HepG2 (cell line): ENCODE results near the gene SPTA1. TPM values are rescaled to one million over a fixed set of nuclear protein-coding genes. Genes with fewer than 3 reads are reported as not detected.

Experiments used
- ATAC-seq: fragments of 200-7000 bp; cut with Tn5 transposase; 3 replicates; pipeline ENCODE4 v1.9.1; 2020; ENCODE audit warnings: mild to moderate bottlenecking, moderate library complexity
- BruUV-seq: library from RNA; stranded (reverse); fragments of 400-500 nt; replicated peaks from 2 replicates; lab custom pipeline; 2021; lab: Mats Ljungman, UMichigan
- CTCF ChIA-PET: fragments of 300-600 bp; formaldehyde crosslinking; extraction: SDS; loops from one replicate; lab custom pipeline; 2021; ENCODE audit warnings: low total read pairs, inconsistent platforms, low intra/inter-chr PET ratio; lab: Yijun Ruan, JAX
- POLR2A ChIA-PET: fragments of 350-600 bp; sonication (Branson Sonifier 250); formaldehyde crosslinking; loops from one replicate; lab custom pipeline; 2020; ENCODE audit warnings: antibody characterized with exemption, inconsistent platforms; lab: Yijun Ruan, JAX
- DNase-seq: peaks from one replicate; pipeline ENCODE4 v3.0.0-alpha.2; 2015; ENCODE audit warnings: low spot score
- FAIRE-seq: peaks from 3 replicates; lab custom pipeline; 2011; peaks lifted over from hg19 to GRCh38; lab: Jason Lieb, UNC
- H2AFZ ChIP-seq: one replicate; pipeline ENCODE4 v1.6.1; 2011; ENCODE audit warnings: low read length, inconsistent platforms
- H3K27ac ChIP-seq: fragments of 300-600 bp; 3 replicates; pipeline ENCODE4 v1.8.0; 2011; ENCODE audit warnings: mixed run types, mild to moderate bottlenecking, mixed read lengths, low read length, inconsistent platforms; ENCODE audit not compliant: insufficient read depth; ENCODE audit errors: extremely low read length
- H3K27me3 ChIP-seq, 2 experiments: fragments of 200-600 bp in 1 of 2; 2 replicates in 1 of 2; 3 replicates in 1 of 2; pipeline versions ENCODE4 v1.6.0 to v1.8.0; 2011; ENCODE audit warnings: low read length in 2 of 2, mild to moderate bottlenecking in 2 of 2, moderate library complexity in 2 of 2, inconsistent platforms in 1 of 2; ENCODE audit not compliant: insufficient read depth in 2 of 2, control insufficient read depth in 1 of 2
- H3K36me3 ChIP-seq, 2 experiments: fragments of 200-600 bp in 1 of 2; replicated peaks in 1 of 2; 2 replicates in 1 of 2; 3 replicates in 1 of 2; pipeline versions ENCODE4 v1.5.1 to v1.8.0; 2011; ENCODE audit warnings: low read length in 2 of 2, inconsistent platforms in 1 of 2; ENCODE audit not compliant: insufficient read depth in 2 of 2, control insufficient read depth in 1 of 2
- H3K4me1 ChIP-seq: 2 replicates; pipeline ENCODE4 v1.5.1; 2012; ENCODE audit warnings: low read length, inconsistent platforms; ENCODE audit not compliant: insufficient read depth
- H3K4me2 ChIP-seq: 2 replicates; pipeline ENCODE4 v1.6.0; 2011; ENCODE audit warnings: low read depth, low read length, inconsistent platforms
- H3K4me3 ChIP-seq, 3 experiments: fragments of 200-600 bp in 1 of 3; sonication (generic), shearing (Covaris generic) in 1 of 3; replicated peaks in 1 of 3; 2 replicates each; pipeline ENCODE4 v1.5.1; 2011 to 2016; ENCODE audit warnings: low read length in 3 of 3, inconsistent platforms in 2 of 3, low read depth in 2 of 3, mild to moderate bottlenecking in 2 of 3, control low read depth in 1 of 3, mixed read lengths in 1 of 3; ENCODE audit not compliant: insufficient read depth in 1 of 3
- H3K79me2 ChIP-seq: one replicate; pipeline ENCODE4 v1.6.1; 2011; ENCODE audit warnings: low read length, inconsistent platforms; ENCODE audit not compliant: insufficient read depth
- H3K9ac ChIP-seq: 2 replicates; pipeline ENCODE4 v1.6.0; 2011; ENCODE audit warnings: mild to moderate bottlenecking, low read depth, low read length, inconsistent platforms; ENCODE audit not compliant: insufficient read depth
- H3K9me3 ChIP-seq: 2 replicates; pipeline ENCODE4 v1.5.1; 2012; ENCODE audit warnings: mild to moderate bottlenecking, low read length
- H4K20me1 ChIP-seq: 2 replicates; pipeline ENCODE4 v1.6.0; 2011; ENCODE audit warnings: inconsistent platforms, mild to moderate bottlenecking, low read length, moderate library complexity; ENCODE audit not compliant: insufficient read depth
- NCOA5 ChIP-seq: sonication (generic); formaldehyde crosslinking; IDR thresholded peaks from 2 replicates; pipeline ENCODE4 v1.4.0; 2020; ENCODE audit warnings: missing genetic modification reagents
- NFATC3 ChIP-seq: sonication (generic); formaldehyde crosslinking; IDR thresholded peaks from 2 replicates; pipeline ENCODE4 v1.5.1; 2020; ENCODE audit warnings: mild to moderate bottlenecking, missing genetic modification reagents
- PRDM15 ChIP-seq: sonication (generic); formaldehyde crosslinking; IDR thresholded peaks from 2 replicates; pipeline ENCODE4 v1.4.0; 2020; ENCODE audit warnings: missing genetic modification reagents
- SRSF1 ChIP-seq: fragments of 200-400 bp; formaldehyde crosslinking; optimal IDR thresholded peaks from 2 replicates; pipeline ENCODE3; 2017; ENCODE audit warnings: mild to moderate bottlenecking, low read depth, low read length, moderate library complexity
- ZFP36L1 ChIP-seq: sonication (generic); formaldehyde crosslinking; IDR thresholded peaks from 2 replicates; pipeline ENCODE4 v1.8.0; 2022; ENCODE audit warnings: mild to moderate bottlenecking, missing genetic modification reagents, moderate library complexity
- ZNF235 ChIP-seq: sonication (generic); formaldehyde crosslinking; IDR thresholded peaks from 2 replicates; pipeline ENCODE4 v1.8.1; 2023; ENCODE audit warnings: mild to moderate bottlenecking, missing genetic modification reagents, borderline replicate concordance
- ZNF580 ChIP-seq: IDR thresholded peaks from 2 replicates; pipeline ENCODE4 v1.6.1; 2016; ENCODE audit warnings: low read depth, borderline replicate concordance
- ZNF598 ChIP-seq: sonication (generic); formaldehyde crosslinking; IDR thresholded peaks from 2 replicates; pipeline ENCODE4 v1.5.1; 2020; ENCODE audit warnings: mild to moderate bottlenecking, missing genetic modification reagents, borderline replicate concordance
- ZNF772 ChIP-seq: sonication (generic); formaldehyde crosslinking; IDR thresholded peaks from 2 replicates; pipeline ENCODE4 v1.5.0; 2020; ENCODE audit warnings: mild to moderate bottlenecking, missing genetic modification reagents
- in situ Hi-C: cut with HindIII; loops from 2 replicates; pipeline ENCODE4 v1.10.0; 2017; ENCODE audit warnings: low pct_unique_long_range_greater_than_20kb; ENCODE audit not compliant: extremely low pct_ligation_motif_present
- intact Hi-C: fragments of 100-400 bp; cut with micrococcal nuclease; formaldehyde crosslinking; loops from one replicate; pipeline ENCODE4 v1.10.0; 2022; ENCODE audit not compliant: unreplicated experiment
- polyA plus RNA-seq, 8 experiments: library from polyadenylated mRNA; depleted of rRNA in 3 of 8; stranded (reverse) in 7 of 8; unstranded in 1 of 8; fragments of >200 nt; fragmentation: Illumina TruSeq in 4 of 8; extraction: Trizol in 4 of 8; gene quantifications; 2 replicates each; pipeline versions ENCODE4 v1.2.1 to v1.2.3, GENCODE V29; 2011 to 2016; ENCODE audit warnings: low read depth in 4 of 8, missing spikeins in 1 of 8, mixed read lengths in 1 of 8; ENCODE audit not compliant: insufficient read depth in 1 of 8
- total RNA-seq, 5 experiments: library from RNA; depleted of rRNA; stranded (reverse); fragments of >200 nt; fragmentation: Illumina TruSeq; extraction: Trizol; gene quantifications; 2 replicates each; pipeline ENCODE4 v1.2.3, GENCODE V29; 2016; ENCODE audit warnings: low read depth in 1 of 5

Gene SPTA1
- total and polyA plus RNA-seq, 2 of the 13 experiments (the other 11 are each of a cell fraction or from before 2014, with no cell fraction given): not detected

- no peak for TF ChIP-seq ZNF580
Observed at GRCh38 chr1:158654571-158654970, 31.9 kb downstream of the SPTA1 start (continued).

- peaks cover 3% of the 10 kb centered on the region; the same call in 1 of the 2 replicates for H3K9me3 ChIP-seq
- no peak for TF ChIP-seq NCOA5 (CRISPR knock-in tag)
- TF ChIP-seq ZNF235 (CRISPR knock-in tag): no peak
- no peak for TF ChIP-seq NFATC3 (CRISPR knock-in tag)
- TF ChIP-seq ZFP36L1 (CRISPR knock-in tag): no peak
- no peak for TF ChIP-seq ZNF772
- no peak for TF ChIP-seq SRSF1
- TF ChIP-seq PRDM15 (CRISPR knock-in tag): no peak
- TF ChIP-seq ZNF598 (CRISPR knock-in tag): no peak
- TF ChIP-seq, all 625 proteins: peak for 0
- no peaks in the 10 kb centered on the region for H3K36me3 ChIP-seq
- no peaks in the 10 kb centered on the region for H3K4me1 ChIP-seq
- H3K4me3 ChIP-seq: no peak overlapping the region
- in situ Hi-C loops (no loop called here), intact Hi-C loops (no loop called here)
- FAIRE-seq: no peak
- no peak for ATAC-seq
- H3K27ac ChIP-seq: no peak overlapping the region
- no peak overlapping the region for H3K9ac ChIP-seq
- CTCF ChIA-PET: no interaction called here
- no peaks in the 10 kb centered on the region for H3K79me2 ChIP-seq
- no peak overlapping the region for H3K4me2 ChIP-seq
- POLR2A ChIA-PET: no interaction called here
- DNase-seq: no peak
- BruUV-seq: no TSS peak
- H4K20me1 ChIP-seq: no peaks in the 10 kb centered on the region
- no peaks in the 10 kb centered on the region for H3K27me3 ChIP-seq
- H2AFZ ChIP-seq: no peak overlapping the region
Observed at GRCh38 chr1:158654086-158654485, 32.4 kb downstream of the SPTA1 start.
